GM15510 (cell line): ENCODE data around the gene TBCE.

Source experiments
- POLR2A ChIP-seq: IDR thresholded peaks from 3 replicates; pipeline ENCODE4 v1.6.1; 2011; ENCODE audit warnings: borderline replicate concordance; ENCODE audit not compliant: insufficient read length; ENCODE audit errors: extremely low read depth

TBCE gene, protein sequence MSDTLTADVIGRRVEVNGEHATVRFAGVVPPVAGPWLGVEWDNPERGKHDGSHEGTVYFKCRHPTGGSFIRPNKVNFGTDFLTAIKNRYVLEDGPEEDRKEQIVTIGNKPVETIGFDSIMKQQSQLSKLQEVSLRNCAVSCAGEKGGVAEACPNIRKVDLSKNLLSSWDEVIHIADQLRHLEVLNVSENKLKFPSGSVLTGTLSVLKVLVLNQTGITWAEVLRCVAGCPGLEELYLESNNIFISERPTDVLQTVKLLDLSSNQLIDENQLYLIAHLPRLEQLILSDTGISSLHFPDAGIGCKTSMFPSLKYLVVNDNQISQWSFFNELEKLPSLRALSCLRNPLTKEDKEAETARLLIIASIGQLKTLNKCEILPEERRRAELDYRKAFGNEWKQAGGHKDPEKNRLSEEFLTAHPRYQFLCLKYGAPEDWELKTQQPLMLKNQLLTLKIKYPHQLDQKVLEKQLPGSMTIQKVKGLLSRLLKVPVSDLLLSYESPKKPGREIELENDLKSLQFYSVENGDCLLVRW

GRCh38 chr1:235367000-235367908, at the start of gene TBCE:
TSS of gene TBCE (plus strand) at chr1:235367427. CDS start at chr1:235380050, 12,623 bp downstream.
- peak; percentile 95 for TF ChIP-seq POLR2A

DNA sequence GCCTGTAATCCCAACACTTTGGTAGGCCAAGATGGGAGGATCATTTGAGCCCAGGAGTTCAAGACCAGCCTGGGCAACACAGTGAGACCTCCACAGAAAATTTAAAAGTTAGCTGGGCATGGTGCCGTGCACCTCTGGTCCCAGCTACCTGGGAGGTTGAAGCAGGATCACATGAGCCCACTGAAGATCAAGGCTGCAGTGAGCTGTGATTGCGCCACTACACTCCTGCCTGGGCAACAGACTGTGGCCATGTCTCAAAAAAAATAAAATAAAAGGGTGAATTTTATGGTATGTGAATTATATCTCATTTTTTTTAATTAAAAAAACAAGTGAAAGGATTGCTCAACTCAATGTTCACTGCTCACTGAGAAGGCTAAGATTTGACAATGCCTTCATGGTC, 48.0 kb upstream of the TBCE start:
- no peak for TF ChIP-seq POLR2A

GRCh38 chr1:235320521-235321179, 46.6 kb upstream of the TBCE start:
- TF ChIP-seq POLR2A = no peak

DNA sequence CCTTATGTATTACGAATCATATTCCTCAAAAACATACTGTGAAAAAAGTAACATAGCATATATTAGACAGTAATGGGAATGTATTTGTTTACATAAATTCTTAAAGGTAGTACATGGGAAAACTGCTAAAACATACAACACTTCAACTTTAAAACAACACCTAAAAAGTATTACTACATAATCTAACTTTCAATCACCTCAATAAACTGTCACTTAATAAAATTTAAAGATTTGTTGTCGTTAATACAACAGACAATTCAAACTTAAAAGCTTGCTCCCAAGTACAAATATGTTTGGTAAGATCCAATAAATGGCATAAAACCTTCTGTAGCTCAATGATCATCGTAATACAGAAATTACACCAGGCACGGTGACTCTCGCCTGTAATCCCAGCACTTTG, 42.9 kb upstream of the TBCE start:
- no peak for TF ChIP-seq POLR2A

GRCh38 chr1:235325139-235325538, 42.1 kb upstream of the TBCE start:
- no peak for TF ChIP-seq POLR2A

DNA sequence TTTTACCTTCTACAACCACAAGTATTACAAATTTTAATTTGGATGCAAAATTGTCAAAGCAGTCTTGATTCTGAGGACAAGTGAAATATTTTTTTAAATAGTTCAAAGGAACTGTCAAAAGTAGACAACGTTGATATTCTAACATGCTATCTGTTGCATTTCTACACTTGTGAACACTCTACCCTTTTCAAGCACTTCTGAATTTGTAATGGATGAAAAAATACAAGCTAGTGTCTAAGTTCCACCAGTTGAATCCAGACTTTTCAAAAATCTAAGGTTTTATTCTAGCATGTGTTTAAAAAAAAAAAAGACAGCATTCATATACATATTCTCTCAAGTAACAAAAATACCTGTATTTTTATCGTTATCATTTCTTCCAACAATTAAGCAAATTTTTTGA, 41.4 kb upstream of the TBCE start:
- no peak for TF ChIP-seq POLR2A

GRCh38 chr1:235326719-235327558, 40.3 kb upstream of the TBCE start:
- no peak for TF ChIP-seq POLR2A

GRCh38 chr1:235327559-235328270, 39.5 kb upstream of the TBCE start, which contains the start of gene ARID4B:
TSS of gene ARID4B (minus strand) at chr1:235328179. CDS start at chr1:235326919, 1,260 bp downstream.
- TF ChIP-seq POLR2A = peak; percentile 52

DNA sequence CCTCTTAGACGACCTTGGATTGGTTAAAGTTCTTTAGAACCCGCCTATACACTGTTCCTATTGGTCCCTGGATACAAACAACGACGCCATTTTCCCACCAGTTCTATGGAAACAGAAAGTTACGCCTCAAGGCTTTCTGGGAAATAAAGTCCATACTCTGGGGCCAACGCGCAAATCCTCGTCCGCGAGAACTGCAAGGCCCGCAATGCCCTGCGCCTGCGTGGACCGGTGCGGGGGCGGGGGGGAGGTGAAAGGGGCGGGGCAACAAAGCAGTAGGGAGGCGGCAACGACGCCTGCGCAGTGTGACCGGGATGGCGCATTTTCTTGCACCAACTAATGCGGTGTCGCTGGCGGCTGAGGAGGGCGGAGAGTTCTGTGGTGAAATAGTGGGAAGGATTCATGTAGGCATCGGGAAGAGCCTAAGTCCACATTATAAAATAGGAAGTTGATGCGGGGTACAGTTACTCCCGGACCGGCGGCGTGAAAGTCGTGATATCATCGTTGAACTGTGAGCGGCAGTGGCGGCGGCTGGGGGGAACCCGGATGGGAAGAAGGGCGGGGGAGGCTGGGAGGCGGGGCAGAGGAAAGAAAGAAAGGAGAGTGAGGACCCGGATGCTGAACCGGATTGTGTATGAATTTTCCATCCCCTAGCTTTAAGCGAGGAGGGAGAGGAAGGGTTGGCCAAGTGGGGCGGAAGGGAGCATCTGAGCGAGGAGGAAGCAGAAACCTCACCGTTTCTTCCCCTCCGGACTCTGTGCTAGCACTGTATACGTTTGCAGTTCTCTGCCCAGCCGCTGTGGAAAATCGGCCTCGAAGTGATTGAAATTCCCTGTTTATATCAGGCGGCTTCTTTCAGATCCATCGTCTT, 38.7 kb upstream of the TBCE start, which contains the start of gene GGPS1:
Gene GGPS1 (plus strand): TSS at position 300 of the 868 bp plus-strand sequence. CDS start 6,695 bp downstream, outside the sequence.
- peak; percentile 69 for TF ChIP-seq POLR2A

- no peak for TF ChIP-seq POLR2A
Observed at GRCh38 chr1:235329139-235329902, 37.9 kb upstream of the TBCE start.

DNA sequence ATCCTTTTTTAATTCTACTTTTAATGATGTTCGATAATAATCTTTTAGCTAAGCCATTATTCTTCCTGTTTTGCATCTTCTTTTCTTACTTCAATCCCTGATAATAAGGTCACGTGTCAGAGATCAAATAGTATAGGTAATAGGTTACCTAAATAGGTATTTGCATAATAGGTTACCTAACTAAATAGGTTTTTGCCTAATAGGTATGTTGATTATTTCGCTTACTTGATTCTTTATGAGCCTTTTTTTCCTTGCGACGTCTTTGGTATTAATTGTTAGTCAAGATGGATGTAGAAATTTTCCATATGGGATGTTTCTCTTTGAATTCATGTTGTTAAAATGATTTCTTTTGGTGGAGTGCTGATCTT, 36.3 kb upstream of the TBCE start:
- TF ChIP-seq POLR2A = no peak
